Measurements from ENCODE around the gene MEG3.
"Not testable (repeated sequence)": the region's sequence is repeated elsewhere in the genome, so short reads cannot be mapped to it uniquely, and the experiment has no call there.

Gene MEG3

GRCh38 chr14:100815478-100816285 lies 10.2 kb upstream of the MEG3 start:
- no peak for DNase-seq (ENCODE audit: low read depth)

DNA sequence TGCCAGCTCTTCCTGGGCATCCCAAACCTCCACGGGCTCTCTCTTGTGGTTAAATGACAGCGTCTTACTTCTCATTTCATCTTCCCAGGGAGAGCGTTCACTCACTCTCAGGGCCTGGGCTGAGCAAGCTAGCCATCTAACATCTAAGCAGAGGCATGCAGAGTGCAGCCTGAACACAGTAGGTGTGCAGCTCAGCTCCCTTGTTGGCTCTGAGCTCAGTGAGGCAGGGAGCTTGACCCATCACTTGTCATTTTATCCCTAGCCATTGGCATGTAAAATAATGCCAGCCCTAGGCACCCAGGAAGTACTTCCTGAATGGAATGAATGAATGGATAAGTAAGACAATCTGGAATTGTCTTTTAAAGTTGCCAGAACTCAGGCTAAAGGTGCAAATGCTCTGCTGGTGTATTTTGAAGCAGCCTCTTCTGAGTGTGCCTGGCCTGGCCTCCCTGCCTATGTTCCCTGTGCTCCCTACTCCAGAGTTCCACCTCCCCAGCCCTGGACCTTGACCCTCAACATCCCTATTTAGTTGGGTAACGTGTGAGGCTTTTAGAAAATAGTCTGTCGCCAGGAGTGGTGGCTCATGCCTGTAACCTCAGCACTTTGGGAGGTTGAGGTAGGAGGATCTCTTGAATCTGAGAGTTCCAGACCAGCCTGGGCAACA lies 9.5 kb upstream of the MEG3 start:
- DNase-seq (ENCODE audit: low read depth) = no peak

GRCh38 chr14:100816950-100817901 lies 8.7 kb upstream of the MEG3 start:
- DNase-seq (ENCODE audit: low read depth) = no peak

DNA sequence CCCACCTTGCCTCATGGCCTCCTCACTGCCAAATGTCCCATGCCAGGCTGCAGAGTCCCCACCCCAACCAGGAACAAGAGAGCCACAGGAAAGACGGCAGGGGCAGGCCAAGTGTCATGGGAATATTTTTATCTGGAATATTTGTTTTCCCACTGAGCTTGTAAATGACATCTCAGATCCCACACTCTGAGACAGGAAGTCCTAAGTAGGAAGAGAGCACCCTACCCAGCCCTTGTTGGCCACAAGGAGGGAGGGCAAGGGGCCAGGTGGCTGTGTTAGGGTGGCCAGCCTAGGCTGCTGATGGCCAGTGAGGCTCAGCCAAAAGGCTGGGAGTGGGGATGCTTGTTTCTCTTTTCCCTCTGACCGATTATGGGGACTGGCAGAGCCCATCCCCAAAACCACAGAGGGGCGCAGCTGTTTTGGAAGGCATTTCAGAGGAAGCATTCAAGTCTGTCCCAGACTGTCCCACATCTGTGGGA lies 7.7 kb upstream of the MEG3 start:
- DNase-seq (ENCODE audit: low read depth) = no peak

- DNase-seq (ENCODE audit: low read depth) = not testable (repeated sequence)
These were observed 7.0 kb upstream of the MEG3 start for GRCh38 chr14:100818923-100819322.

GRCh38 chr14:100819453-100819828 lies 6.5 kb upstream of the MEG3 start:
- no peak for DNase-seq (ENCODE audit: low read depth)

DNA sequence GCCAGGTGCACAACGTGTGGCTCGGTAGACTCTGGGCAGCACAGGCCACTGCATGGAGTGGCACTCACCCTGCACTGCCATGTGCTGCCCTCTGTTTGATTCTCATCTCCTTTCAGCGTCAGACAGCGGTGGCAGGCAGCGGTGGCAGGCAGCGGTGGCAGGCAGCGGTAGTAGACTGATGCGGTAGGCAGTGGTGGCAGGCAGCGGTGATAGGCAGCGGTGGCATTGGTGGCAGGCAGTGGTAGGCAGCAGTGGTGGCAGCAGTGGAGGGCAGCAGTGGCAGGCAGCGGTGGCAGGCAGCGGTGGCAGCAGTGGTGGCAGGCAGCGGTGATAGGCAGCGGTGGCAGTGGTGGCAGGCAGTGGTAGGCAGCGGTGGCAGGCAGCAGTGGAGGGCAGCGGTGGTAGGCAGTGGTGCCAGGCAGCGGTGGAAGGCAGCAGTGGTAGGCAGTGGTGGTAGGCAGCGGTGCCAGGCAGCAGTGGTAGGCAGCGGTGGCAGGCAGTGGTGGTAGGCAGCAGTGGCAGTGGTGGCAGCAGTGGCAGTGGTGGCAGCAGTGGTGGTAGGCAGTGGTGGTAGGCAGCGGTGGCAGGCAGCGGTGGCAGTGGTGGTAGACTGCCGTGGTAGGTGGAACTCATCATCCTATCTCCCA lies 6.0 kb upstream of the MEG3 start:
- no peak for DNase-seq (ENCODE audit: low read depth)

- DNase-seq (ENCODE audit: low read depth) = no peak
These were observed 5.0 kb upstream of the MEG3 start for GRCh38 chr14:100820957-100821356.

DNA sequence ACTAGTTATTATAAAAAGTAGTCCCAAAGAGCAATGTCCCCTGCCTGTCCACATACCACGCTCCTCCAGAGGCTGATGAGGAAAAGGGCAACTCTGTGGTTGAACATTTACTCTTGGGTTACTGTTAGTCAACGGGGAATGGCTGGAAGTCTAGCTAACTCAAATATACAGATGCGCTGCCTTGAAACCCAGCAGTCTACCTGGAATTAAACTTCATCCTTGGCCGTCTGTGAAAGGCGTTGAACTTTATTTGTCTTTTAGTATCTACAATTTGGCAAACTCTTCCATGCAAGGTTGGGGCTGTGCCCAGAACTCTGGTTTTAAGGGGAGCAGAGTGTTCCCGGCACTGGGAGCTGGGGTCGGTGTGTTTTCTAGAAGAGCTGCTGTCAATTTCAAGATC lies 3.9 kb upstream of the MEG3 start:
- no peak for DNase-seq (ENCODE audit: low read depth)

- DNase-seq (ENCODE audit: low read depth) = no peak
These were observed 3.2 kb upstream of the MEG3 start for GRCh38 chr14:100822532-100823296.

- no peak for DNase-seq (ENCODE audit: low read depth)
These were observed 2.4 kb upstream of the MEG3 start for GRCh38 chr14:100823413-100824080.

- no peak for DNase-seq (ENCODE audit: low read depth)
These were observed 1.8 kb upstream of the MEG3 start for GRCh38 chr14:100824091-100824551.

- no peak for DNase-seq (ENCODE audit: low read depth)
These were observed 811 bp upstream of the MEG3 start for GRCh38 chr14:100824901-100825712.

GRCh38 chr14:100826391-100827100 lies 628 bp downstream of the MEG3 start:
- DNase-seq (ENCODE audit: low read depth) = no peak

GRCh38 chr14:100827101-100828021 lies 1.4 kb downstream of the MEG3 start:
- DNase-seq (ENCODE audit: low read depth) = no peak

- DNase-seq (ENCODE audit: low read depth) = no peak
These were observed 2.3 kb downstream of the MEG3 start for GRCh38 chr14:100828031-100828769.

DNA sequence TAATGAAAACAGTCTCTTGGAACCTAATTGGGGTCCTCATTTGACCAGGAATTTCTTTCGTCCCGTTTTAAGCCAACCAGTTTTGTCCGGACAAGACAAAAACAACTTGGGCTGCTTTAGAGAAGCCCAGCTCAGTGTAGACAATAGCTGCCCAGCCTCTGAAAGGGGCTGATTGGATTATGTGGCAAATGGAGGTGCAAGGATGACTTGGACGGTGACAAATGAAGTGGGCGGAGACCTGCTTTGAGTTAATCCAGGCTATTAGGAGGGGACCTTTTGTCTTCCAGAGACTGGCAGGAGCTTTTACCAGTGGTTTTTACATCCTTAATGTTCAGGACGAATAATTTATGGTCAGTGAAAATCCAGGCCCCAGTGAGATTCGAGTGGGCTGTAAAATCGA lies 4.8 kb downstream of the MEG3 start:
- no peak for DNase-seq (ENCODE audit: low read depth)
